Loucy (cell line): ENCODE results near the gene SYNGAP1.

ENCODE experiments used
- CTCF ChIP-seq: fragments of 200-600 bp; sonication (generic); conservative IDR thresholded peaks from 2 replicates; pipeline ENCODE4 v1.5.1; 2014; ENCODE audit warnings: mild to moderate bottlenecking, antibody characterized with exemption, low read length
- EZH2phosphoT487 ChIP-seq: fragments of 200-600 bp; IDR thresholded peaks from 2 replicates; pipeline ENCODE4 v1.6.1; 2018; ENCODE audit warnings: antibody characterized with exemption, mild to moderate bottlenecking, moderate library complexity, borderline replicate concordance

- TF ChIP-seq CTCF (no peak), EZH2phosphoT487 (no peak)
These were observed 47.2 kb downstream of the SYNGAP1 start for GRCh38 chr6:33467091-33467490.
